DND-41 (cell line): ENCODE measurements around the gene TACC3.

Experiments used
- ATAC-seq: fragments of 200-7000 bp; cut with Tn5 transposase; 3 replicates; pipeline ENCODE4 v1.9.1; 2021; ENCODE audit warnings: low read depth; ENCODE audit not compliant: insufficient read depth
- DNase-seq: peaks from one replicate; pipeline ENCODE4 v3.0.0-alpha.2; 2020
- H2AFZ ChIP-seq: 2 replicates; pipeline ENCODE4 v1.6.0; 2012; ENCODE audit warnings: low read depth, low read length
- H3K27ac ChIP-seq: 2 replicates; pipeline ENCODE4 v1.5.1; 2012; ENCODE audit warnings: low read length, inconsistent platforms
- H3K27me3 ChIP-seq: fragments of 200-600 bp; sonication (generic); 2 replicates; pipeline ENCODE4 v1.6.0; 2012; ENCODE audit warnings: low read length, mild to moderate bottlenecking, inconsistent platforms; ENCODE audit not compliant: insufficient read depth, poor library complexity
- H3K36me3 ChIP-seq: 2 replicates; pipeline ENCODE4 v1.5.1; 2012; ENCODE audit warnings: low read length, inconsistent platforms; ENCODE audit not compliant: insufficient read depth
- H3K4me1 ChIP-seq: 2 replicates; pipeline ENCODE4 v1.5.1; 2012; ENCODE audit warnings: mild to moderate bottlenecking, low read length; ENCODE audit not compliant: insufficient read depth
- H3K4me2 ChIP-seq: 2 replicates; pipeline ENCODE4 v1.6.0; 2012; ENCODE audit warnings: mild to moderate bottlenecking, moderate library complexity, low read length, inconsistent platforms; ENCODE audit not compliant: insufficient read depth
- H3K4me3 ChIP-seq, 2 experiments: fragments of 200-600 bp in 1 of 2; shearing (Covaris generic) in 1 of 2; 2 replicates each; pipeline ENCODE4 v1.5.1; 2012 to 2016; ENCODE audit warnings: inconsistent platforms in 2 of 2, low read length in 2 of 2, mild to moderate bottlenecking in 2 of 2, low read depth in 1 of 2, moderate library complexity in 1 of 2
- H3K79me2 ChIP-seq: 2 replicates; pipeline ENCODE4 v1.6.0; 2012; ENCODE audit warnings: low read length, inconsistent platforms; ENCODE audit not compliant: insufficient read depth
- H3K9ac ChIP-seq: 2 replicates; pipeline ENCODE4 v1.6.0; 2012; ENCODE audit warnings: low read depth, mild to moderate bottlenecking, inconsistent platforms, low read length, moderate library complexity
- H3K9me3 ChIP-seq: 2 replicates; pipeline ENCODE4 v1.5.1; 2012; ENCODE audit warnings: low read length, moderate library complexity, mild to moderate bottlenecking, inconsistent platforms; ENCODE audit not compliant: insufficient read depth, severe bottlenecking
- H4K20me1 ChIP-seq: 2 replicates; pipeline ENCODE4 v1.6.0; 2012; ENCODE audit warnings: low read length; ENCODE audit not compliant: insufficient read depth
- CTCF ChIP-seq: IDR thresholded peaks from 2 replicates; pipeline ENCODE4 v1.5.1; 2012; ENCODE audit warnings: borderline replicate concordance, low read length, moderate library complexity, mild to moderate bottlenecking; ENCODE audit not compliant: poor library complexity, severe bottlenecking; ENCODE audit errors: extremely low read depth
- EZH2 ChIP-seq: IDR thresholded peaks from 3 replicates; pipeline ENCODE4 v1.6.1; 2012; ENCODE audit warnings: borderline replicate concordance, low read depth, mild to moderate bottlenecking, moderate library complexity, low read length, inconsistent platforms; ENCODE audit not compliant: severe bottlenecking

The TACC3 gene

GRCh38 chr4:1749826-1750225 lies 28.5 kb downstream of the TACC3 start:
- Histone ChIP-seq H4K20me1 (peaks cover 26% of the 10 kb centered on the region), H2AFZ (no peak overlapping the region), H3K4me3 (no peak overlapping the region), H3K9me3 (no peaks in the 10 kb centered on the region), H3K27me3 (no peaks in the 10 kb centered on the region), H3K9ac (no peak overlapping the region), H3K4me1 (peaks cover 6% of the 10 kb centered on the region), H3K36me3 (peaks cover 8% of the 10 kb centered on the region), H3K79me2 (no peaks in the 10 kb centered on the region), H3K27ac (no peak overlapping the region), H3K4me2 (no peak overlapping the region)
- no peak for ATAC-seq
- no peak for DNase-seq
- TF ChIP-seq EZH2 (no peak), CTCF (no peak)

- Histone ChIP-seq H3K27me3 (no peaks in the 10 kb centered on the region), H3K79me2 (no peaks in the 10 kb centered on the region), H3K4me2 (no peak overlapping the region), H4K20me1 (peaks cover 22% of the 10 kb centered on the region), H2AFZ (no peak overlapping the region), H3K4me1 (peaks cover 6% of the 10 kb centered on the region), H3K9ac (no peak overlapping the region), H3K36me3 (peaks cover 4% of the 10 kb centered on the region), H3K4me3 (no peak overlapping the region), H3K27ac (no peak overlapping the region), H3K9me3 (no peaks in the 10 kb centered on the region)
- TF ChIP-seq CTCF (no peak), EZH2 (no peak)
- ATAC-seq (no peak), DNase-seq (no peak)
Observed at GRCh38 chr4:1750381-1751154, 29.2 kb downstream of the TACC3 start.

GRCh38 chr4:1751155-1751918 lies 30.0 kb downstream of the TACC3 start:
- Histone ChIP-seq H3K4me2 (no peak overlapping the region), H3K9ac (no peak overlapping the region)

More at GRCh38 chr4:1751155-1751918, 30.0 kb downstream of the TACC3 start:
- Histone ChIP-seq H3K4me1 (peaks cover 6% of the 10 kb centered on the region), H2AFZ (no peak overlapping the region), H3K79me2 (no peaks in the 10 kb centered on the region), H3K27me3 (no peaks in the 10 kb centered on the region), H3K4me3 (no peak overlapping the region), H3K36me3 (no peaks in the 10 kb centered on the region), H4K20me1 (peaks cover 17% of the 10 kb centered on the region), H3K9me3 (no peaks in the 10 kb centered on the region), H3K27ac (no peak overlapping the region)
- ATAC-seq, result no peak
- no peak for DNase-seq
- TF ChIP-seq CTCF (no peak), EZH2 (no peak)
